GM19372 (cell line): ENCODE results near the gene RBM27.
"Not testable (repeated sequence)": the region's sequence is repeated elsewhere in the genome, so short reads cannot be mapped to it uniquely, and the experiment has no call there.

Experiments used
- ATAC-seq: cut with Tn5 transposase; IDR thresholded peaks from one replicate; pipeline ENCODE4 v1.9.1; 2021; ENCODE audit warnings: mild to moderate bottlenecking, low read depth, moderate library complexity; ENCODE audit not compliant: unreplicated experiment

Gene RBM27

DNA sequence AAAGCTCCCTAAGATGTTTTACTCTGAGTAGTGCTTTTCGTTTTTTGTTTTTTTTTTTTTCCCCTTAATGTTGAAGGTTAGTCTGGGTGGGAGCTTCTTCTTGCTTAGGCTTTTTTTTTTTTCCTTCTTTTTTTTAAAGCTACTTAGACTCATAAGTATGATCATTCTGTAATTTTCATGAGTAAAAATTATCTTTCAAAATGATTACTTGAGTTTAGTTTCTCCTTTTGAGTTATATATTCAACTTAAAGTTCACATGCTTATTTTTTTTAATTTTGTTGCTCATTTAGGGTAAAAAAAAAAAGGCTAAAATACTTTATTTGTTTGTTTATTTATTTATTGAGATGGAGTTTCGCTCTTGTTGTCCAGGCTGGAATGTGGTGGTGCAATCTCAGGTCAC is 2.9 kb downstream of the RBM27 start:
- ATAC-seq, result no peak

DNA sequence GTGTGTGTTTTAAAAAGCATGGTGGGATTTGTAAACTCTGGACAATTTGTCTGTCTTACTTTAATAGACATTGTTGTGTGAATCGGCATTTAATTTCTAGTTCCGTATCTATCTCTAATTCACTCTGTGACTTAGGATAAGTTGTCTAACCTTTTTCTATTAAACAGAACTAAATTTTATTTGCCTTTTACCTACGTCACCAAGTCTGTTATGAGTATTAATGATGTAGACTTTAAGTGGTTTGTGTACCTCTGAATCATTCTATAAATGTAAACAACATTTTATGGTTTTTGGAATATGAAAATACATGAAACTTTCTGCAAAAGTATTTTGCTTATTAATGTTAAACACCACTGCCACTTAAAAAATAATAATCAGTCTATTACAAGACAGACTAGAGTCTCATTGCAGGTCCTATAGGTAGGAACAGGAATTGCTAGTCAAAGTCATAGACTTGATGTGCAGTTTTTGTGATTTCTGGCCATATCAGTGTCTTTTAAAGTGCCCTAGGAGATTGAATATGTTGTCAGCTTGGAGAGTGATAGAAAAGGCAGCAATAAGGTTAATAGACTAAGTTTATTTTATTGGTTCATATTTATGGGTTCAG is 5.6 kb downstream of the RBM27 start:
- ATAC-seq, result no peak

DNA sequence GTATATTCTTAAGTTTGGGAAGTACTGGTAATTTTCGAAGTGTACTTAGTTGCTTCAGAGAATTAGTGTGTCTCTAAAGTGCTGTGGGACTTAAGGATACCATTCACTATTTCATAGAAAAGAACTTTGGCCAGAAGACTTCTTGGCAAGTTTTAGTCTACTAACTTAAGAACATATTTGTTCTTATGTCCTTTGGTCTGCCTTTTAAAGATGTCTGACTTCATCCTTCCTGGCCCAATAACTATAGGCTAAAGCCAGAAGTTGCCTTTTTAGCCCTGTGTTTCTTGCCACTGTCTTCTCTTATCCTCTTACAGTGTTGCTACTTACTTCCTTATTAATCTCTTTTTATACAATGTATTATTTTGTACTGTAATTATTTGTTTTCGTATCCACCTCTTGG is 6.3 kb downstream of the RBM27 start:
- no peak for ATAC-seq

GRCh38 chr5:146210810-146211209 is 7.4 kb downstream of the RBM27 start:
- ATAC-seq, result not testable (repeated sequence)

- ATAC-seq, result no peak
Measured at GRCh38 chr5:146213210-146213826, 9.9 kb downstream of the RBM27 start.

GRCh38 chr5:146214881-146215280 is 11.5 kb downstream of the RBM27 start:
- ATAC-seq, result not testable (repeated sequence)

DNA sequence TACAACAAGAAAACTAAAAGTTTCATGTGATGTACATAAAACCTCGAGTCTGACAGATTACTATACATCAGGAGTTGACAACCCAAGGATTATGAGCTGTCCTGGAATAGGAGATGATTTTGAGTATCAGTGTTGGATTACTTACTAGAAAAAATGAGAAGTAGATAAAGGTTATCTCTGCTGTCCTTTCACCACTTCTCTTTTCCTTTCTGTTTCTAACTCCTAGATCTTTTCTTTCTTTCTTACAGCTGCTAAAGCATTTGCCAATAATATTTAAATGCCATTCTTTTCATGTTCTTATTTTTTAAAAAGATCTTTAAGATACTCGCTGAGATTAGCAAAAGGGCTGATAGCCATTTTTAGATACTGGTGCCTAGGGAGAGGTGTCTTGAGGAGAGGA is 14.8 kb downstream of the RBM27 start:
- ATAC-seq, result no peak

DNA sequence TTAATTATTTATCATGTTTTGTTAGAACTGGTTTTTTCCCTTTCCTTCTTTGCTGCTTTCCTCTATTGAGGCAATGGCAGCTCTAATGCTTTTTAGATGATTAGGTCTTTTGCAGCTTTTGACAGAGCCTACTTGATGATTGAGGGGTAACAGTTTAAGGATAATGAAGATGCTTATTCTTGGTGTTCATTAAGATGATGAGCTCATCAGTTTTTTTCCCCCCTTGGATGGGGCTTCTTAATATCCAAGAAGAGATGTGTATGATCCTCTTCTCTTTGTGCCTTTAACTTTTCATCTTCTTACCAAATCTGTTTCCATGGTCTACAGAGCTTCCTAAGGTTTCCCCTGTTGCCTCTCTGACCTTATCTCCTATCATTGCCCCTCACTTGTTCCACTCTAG is 15.8 kb downstream of the RBM27 start:
- ATAC-seq, result no peak

GRCh38 chr5:146221234-146221633 is 17.8 kb downstream of the RBM27 start:
- ATAC-seq, result no peak

DNA sequence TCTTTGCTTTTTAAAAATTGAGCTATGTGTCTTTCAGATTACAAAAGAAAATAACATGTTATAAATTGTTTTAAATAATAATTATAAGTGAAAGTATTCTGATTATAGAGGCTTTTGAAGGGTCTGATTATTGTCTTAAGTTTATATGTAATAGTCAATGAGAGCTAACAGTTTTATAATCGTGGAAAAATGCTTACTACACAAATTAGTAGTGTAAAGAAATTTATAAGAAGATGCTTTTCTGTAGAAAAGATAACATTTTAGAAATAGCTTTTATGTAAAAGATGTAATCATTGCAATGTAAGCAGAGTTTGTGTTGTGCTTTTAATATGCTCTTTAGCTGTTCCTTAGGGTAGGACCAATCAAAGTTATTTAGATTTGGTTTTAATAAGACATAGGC is 18.6 kb downstream of the RBM27 start:
- ATAC-seq, result no peak

GRCh38 chr5:146223179-146223578 is 19.8 kb downstream of the RBM27 start:
- ATAC-seq, result no peak

- ATAC-seq, result no peak
Measured at GRCh38 chr5:146229222-146229621, 25.8 kb downstream of the RBM27 start.

- no peak for ATAC-seq
Measured at GRCh38 chr5:146232223-146232622, 28.8 kb downstream of the RBM27 start.

GRCh38 chr5:146233441-146233840 is 30.0 kb downstream of the RBM27 start:
- no peak for ATAC-seq

DNA sequence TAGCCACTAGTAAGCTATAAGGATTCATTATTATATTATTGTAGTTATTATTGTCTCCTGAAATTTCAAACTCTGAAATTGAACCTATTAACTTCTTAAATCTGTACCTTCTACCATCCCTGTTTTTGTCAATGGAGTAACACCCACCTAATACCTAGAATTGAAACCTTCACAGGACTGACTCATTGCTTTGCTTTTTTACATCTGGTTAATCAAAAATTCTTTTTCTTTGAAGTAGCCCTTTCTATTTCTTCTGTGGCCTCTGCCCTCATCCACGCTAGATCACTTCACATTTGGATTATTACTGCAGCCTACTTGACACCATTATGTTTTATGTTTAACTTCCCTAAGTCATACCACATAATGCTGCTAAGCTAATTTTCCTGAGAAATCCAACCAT is 35.6 kb downstream of the RBM27 start:
- ATAC-seq, result no peak

GRCh38 chr5:146240951-146241350 is 37.5 kb downstream of the RBM27 start:
- ATAC-seq, result no peak

DNA sequence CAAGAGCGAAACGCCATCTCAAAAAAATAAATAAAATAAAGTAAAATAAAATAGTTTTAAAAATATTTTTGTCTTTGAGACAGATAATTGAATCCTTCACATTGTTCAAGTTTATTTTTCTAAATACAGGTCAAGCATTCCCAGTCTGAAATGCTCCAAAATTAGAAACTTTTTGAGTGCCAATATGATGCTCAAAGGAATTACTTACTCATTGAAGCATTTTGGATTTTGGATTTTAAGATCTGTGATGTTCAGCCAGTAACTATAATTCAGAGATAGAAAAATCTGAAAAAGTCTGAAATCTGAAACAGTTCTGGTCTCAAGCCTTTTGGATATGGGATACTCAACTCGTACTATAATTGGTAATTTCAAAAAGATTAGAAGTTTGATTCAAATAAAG is 39.8 kb downstream of the RBM27 start:
- ATAC-seq, result no peak

- ATAC-seq, result no peak
Measured at GRCh38 chr5:146248561-146248960, 45.2 kb downstream of the RBM27 start.

GRCh38 chr5:146249801-146250200 is 46.4 kb downstream of the RBM27 start:
- ATAC-seq, result no peak
